Activated CD4-positive, alpha-beta T cell treated with anti-CD3 and anti-CD28 coated beads, Interleukin-10, Interleukin-2, amounts not matched to agents 100 ng/mL and 50 ng/mL, durations not matched to agents 16 hours and 8 hours (primary cell): ENCODE results near the gene ARL16.

Experiments
- DNase-seq: peaks from one replicate; pipeline ENCODE4 v3.0.0-alpha.2; 2020

ARL16 gene

GRCh38 chr17:81694810-81695209 lies 11.2 kb upstream of the ARL16 start:
- no peak for DNase-seq

- DNase-seq: no peak
Observed at GRCh38 chr17:81693509-81694210, 10.1 kb upstream of the ARL16 start.

- no peak for DNase-seq
Observed at GRCh38 chr17:81691608-81692007, 8.0 kb upstream of the ARL16 start.

GRCh38 chr17:81691196-81691595 lies 7.6 kb upstream of the ARL16 start:
- no peak for DNase-seq

- DNase-seq: no peak
Observed at GRCh38 chr17:81690549-81690948, 7.0 kb upstream of the ARL16 start.

- no peak for DNase-seq
Observed at GRCh38 chr17:81690066-81690465, 6.5 kb upstream of the ARL16 start.

- no peak for DNase-seq
Observed at GRCh38 chr17:81688616-81689015, 5.0 kb upstream of the ARL16 start.

- DNase-seq: no peak
Observed at GRCh38 chr17:81687770-81688541, 4.4 kb upstream of the ARL16 start.

GRCh38 chr17:81686614-81687013 lies 3.0 kb upstream of the ARL16 start:
- no peak for DNase-seq

- peak; percentile 55 for DNase-seq
Observed at GRCh38 chr17:81685108-81685507, 1.5 kb upstream of the ARL16 start.

GRCh38 chr17:81684442-81684911 lies 880 bp upstream of the ARL16 start:
- peak; percentile 45 for DNase-seq

- DNase-seq: no peak
Observed at GRCh38 chr17:81683208-81683583, 401 bp downstream of the ARL16 start.

- no peak for DNase-seq
Observed at GRCh38 chr17:81682565-81683207, 911 bp downstream of the ARL16 start.

- no peak for DNase-seq
Observed at GRCh38 chr17:81681672-81682071, 1.9 kb downstream of the ARL16 start.

- no peak for DNase-seq
Observed at GRCh38 chr17:81680150-81680549, 3.4 kb downstream of the ARL16 start.

- DNase-seq: no peak
Observed at GRCh38 chr17:81676906-81677305, 6.7 kb downstream of the ARL16 start.

- DNase-seq: peak; percentile 47
Observed at GRCh38 chr17:81675515-81676221, 7.9 kb downstream of the ARL16 start.

GRCh38 chr17:81673561-81674258 lies 9.9 kb downstream of the ARL16 start:
- DNase-seq: no peak

- no peak for DNase-seq
Observed at GRCh38 chr17:81672954-81673353, 10.6 kb downstream of the ARL16 start.

- DNase-seq: no peak
Observed at GRCh38 chr17:81672504-81672903, 11.1 kb downstream of the ARL16 start.

GRCh38 chr17:81667754-81668153 lies 15.8 kb downstream of the ARL16 start:
- DNase-seq: no peak

GRCh38 chr17:81666342-81667191 lies 17.0 kb downstream of the ARL16 start, which contains the start of the genes CCDC137 and OXLD1:
CCDC137 (plus strand) TSS chr17:81666737; CDS start chr17:81666767, 30 bp downstream.
OXLD1 (minus strand) TSS chr17:81666605; CDS start chr17:81666577, 28 bp downstream.
- peak; percentile 98 for DNase-seq
